Central memory CD4-positive, alpha-beta T cell (primary cell): ENCODE data around the gene TBC1D9.
"Not testable (repeated sequence)": the region's sequence is repeated elsewhere in the genome, so short reads cannot be mapped to it uniquely, and the experiment has no call there.

Experiments
- DNase-seq: peaks from one replicate; pipeline ENCODE4 v3.0.0; 2022

TBC1D9 gene

DNA sequence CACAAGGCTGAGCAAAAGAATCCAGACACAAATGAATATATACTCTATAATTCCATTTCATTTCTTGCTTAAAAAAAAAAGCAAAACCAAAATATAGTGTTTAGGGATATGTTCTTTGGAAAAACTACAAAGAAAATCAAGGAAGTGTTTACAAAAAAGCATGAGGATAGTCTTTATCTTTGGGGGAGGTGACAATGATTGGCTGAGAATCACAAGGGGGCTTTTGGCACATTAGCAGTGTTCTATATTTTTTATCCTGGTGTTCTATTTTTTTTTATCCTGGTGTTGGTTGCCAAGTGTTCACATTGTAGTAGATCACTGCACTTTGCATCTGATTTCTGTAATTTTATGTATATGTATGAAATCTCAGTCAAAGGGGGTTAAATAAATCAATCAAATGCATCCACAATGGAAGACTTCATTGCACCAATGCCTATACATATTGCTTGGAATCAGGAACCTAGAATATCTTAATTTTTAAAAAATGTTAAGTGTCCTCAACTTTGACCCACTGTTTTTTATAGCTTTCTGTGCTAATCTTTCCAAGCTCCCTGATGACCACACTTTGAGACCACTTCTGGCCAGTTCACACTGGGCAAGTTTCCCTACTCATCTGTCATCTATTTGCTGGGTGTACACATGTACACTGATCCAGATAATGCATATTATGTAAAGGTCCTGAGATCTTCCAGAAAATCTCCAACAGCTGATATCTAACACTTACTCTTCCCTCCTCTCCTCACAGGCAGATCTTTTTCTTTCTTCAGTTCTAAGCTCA lies 3.7 kb downstream of the TBC1D9 start:
- no peak for DNase-seq

DNA sequence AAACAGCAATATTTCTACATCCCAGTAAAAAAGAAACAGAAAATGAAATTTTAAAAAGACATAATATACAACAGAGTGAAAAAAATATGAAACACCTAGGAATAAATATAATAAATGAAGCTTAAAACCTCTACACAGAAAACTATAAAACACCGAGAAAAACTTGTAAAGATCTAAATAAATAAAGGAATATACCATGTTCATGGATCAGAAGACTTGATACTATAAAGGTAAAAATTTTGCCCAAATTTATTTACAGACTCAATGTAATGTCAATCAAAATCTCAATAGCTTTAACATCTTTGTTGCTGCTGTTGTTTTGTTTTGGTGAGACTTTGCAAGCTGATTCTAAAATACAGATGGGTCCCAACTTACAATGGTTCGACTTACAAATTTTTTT lies 5.7 kb downstream of the TBC1D9 start:
- no peak for DNase-seq

DNA sequence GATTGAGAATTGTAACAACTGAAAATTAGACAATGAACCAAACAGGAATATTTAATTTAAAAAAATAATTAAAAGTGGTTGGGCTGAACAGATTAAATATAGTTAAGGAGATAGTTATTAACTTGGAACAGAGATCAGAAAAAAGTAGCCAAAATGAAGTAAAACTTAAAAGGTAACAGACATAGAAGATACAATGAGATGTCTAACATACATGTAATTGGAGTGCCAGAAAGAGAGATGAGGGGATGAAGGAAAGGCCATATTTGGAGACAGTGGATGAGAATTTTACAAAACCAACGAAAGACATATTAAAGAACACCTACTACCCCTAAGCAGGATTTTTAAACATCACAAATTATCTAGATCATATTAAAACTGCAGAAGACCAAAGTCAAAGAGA lies 8.0 kb downstream of the TBC1D9 start:
- no peak for DNase-seq

DNA sequence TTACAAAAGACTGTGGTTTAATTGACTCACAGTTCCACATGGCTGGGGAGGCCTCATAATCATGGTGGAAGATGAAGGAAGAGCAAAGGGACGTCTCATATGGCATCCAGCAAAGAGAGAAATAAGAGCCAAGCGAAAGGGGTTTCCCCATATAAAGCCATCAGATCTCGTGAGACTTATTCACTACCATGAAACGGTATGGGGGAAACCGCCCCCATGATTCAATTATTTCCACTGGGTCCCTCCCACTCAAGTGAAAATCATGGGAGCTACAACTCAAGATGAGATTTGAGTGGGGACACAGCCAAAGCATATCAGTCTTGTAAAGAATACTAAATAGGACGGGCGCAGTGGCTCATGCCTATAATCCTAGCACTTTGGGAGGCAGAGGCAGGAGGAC lies 9.6 kb downstream of the TBC1D9 start:
- DNase-seq, result not testable (repeated sequence)

DNA sequence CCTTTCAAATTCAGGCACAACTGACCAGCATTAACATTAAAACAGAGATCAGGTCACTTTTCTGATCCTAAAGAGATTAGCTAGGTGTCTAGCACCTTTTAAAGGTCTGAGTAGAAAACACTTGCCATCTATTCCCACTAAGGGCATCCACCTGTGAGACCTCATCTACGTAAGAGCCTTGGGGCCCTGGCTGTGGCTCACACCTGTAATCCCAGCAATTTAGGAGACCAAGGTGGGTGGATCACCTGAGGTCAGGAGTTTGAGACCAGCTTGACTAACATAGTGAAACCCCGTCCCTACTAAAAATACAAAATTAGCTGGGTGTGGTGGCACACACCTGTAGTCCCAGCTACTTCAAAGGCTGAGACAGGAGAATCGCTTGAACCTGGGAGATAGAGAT lies 11.8 kb downstream of the TBC1D9 start:
- no peak for DNase-seq

DNA sequence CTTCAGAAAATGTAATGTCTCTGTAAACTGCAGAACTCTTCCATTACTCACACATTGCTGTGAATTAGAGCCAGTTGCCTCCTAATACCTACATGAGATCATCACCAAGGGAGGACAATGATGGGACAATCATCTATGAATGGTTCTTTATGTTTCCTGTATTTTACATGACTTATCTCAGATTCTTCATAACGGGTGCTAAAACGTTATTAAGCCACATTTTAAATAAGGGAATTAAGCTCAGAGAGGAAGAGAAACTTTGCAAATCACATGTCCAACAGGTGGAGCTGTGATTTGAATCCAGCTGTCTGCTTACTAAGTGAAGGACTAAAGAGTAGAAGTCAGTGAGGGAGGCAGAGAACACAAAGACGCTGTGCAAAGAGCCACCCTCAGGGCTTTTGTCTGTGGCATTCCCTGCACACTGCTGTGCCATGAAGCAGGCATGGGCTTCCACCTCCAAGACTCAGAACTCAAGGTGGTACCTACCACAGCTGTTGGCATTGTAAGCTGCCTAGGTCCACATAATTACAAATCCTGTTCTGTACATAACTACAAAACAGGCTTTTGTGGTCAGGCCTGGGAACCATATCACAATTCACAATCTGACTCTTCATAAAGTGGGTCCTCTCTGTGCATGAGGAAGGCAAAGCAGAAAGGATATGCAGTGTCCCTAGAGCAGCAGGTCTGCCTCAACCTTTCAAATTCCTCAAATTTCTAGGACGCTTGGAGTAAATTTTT lies 12.8 kb downstream of the TBC1D9 start:
- DNase-seq, result no peak

DNA sequence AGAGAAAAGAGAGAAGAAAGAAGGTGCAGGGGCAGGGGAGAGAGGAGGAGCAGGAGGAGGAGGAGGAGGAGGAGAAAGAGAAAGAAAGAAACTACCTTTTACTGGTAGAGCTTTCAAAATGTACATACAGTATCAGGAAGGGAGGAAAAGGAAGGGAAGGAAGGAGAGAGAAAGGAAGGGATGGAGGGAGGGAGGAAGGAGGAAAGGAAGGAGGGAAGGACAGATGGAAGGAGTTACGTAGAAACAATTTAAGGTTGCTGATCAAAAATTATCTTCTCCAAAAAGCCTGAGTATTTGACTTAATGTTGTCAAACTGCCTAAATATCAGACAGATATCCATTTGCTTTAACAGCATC lies 13.4 kb downstream of the TBC1D9 start:
- DNase-seq, result no peak

DNA sequence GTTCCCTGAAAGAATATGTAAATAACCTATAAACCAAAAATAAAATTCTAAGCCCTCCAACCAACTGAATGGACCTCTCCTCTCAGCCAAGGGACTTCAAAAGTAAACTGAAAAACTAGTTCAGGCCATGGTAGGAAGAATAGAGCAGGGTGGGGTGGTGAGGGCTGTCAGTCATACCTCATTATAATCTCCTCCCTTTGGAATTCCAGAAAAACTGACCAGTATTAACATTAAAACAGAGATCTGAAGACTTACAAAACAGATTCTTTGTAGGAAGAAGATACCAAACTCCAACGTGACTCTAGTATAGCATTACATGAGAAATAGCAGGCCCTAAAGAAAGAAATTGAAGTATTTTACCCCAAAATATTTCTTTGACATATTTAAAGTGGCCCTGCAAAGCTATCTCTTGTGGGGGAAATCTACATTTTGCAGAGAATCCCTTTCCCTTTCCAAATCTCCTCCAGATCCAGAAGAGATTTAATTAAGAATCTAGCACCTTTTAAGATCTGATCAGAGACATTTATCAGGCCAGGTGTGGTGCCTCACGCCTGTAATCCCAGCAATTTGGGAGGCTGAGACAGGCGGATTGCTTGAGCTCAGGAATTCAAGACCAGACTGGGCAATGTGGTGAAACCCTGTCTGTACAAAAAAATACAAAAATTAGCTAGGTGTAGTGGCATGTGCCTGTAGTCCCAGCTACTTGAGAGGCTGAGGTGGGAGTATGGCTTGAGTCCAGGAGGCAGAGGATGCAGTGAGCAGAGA lies 15.1 kb downstream of the TBC1D9 start:
- no peak for DNase-seq

DNA sequence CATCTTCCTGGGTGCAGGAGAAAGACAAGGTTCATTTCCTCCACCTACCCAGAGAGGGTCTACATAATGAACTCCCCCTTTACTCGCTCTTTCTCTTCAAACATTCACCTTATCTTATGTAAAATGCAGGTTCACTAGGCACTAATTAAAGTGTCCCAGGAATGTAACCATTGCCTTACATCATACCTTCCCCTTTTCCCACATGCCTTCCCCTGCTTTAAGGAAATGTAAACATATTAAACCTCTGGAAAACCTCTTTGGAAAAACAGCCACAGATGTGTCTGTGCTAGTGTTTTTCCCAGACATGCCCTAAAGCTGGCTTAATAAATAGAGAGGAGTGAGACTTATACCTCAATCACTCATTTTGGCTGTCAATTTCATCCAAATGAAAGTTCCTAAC lies 15.8 kb downstream of the TBC1D9 start:
- DNase-seq, result no peak

DNA sequence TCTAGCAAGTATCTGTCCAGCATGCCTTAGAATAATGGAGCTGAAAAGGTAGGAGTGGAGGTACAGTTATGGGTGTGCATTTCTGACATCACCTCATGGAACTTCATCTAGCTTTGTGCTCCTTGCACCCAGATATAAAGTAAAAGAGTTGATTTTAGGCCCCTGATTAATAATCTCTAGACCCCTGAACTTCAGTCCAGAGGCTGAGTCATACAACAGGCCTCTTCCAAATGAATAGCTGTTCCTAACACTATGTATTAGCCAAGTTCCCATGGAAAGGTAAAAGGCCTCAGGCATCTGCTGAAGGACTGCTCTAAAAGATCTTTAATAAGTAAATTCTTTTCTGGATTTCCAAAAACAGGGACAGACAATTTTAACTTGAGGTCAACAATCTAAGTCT lies 16.2 kb downstream of the TBC1D9 start:
- no peak for DNase-seq

DNA sequence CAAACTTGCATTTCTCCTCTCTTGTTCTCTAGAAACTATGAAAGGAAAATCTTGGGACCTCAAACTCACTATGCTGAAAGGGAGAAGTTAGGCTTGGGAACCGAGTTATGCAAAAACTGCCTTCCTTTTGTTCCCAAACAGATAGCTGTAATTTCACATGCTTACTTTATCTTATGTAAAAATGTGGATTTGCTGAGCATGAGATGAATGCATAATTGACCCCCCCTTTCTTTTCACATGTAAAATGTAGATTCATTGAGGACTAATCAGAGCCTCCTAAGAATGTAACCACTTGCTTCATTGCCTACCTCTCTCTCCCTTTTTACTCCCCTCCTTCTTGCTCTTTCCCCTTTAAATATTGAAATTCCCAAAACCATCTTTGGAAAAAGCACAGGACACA lies 18.0 kb downstream of the TBC1D9 start:
- DNase-seq, result no peak

DNA sequence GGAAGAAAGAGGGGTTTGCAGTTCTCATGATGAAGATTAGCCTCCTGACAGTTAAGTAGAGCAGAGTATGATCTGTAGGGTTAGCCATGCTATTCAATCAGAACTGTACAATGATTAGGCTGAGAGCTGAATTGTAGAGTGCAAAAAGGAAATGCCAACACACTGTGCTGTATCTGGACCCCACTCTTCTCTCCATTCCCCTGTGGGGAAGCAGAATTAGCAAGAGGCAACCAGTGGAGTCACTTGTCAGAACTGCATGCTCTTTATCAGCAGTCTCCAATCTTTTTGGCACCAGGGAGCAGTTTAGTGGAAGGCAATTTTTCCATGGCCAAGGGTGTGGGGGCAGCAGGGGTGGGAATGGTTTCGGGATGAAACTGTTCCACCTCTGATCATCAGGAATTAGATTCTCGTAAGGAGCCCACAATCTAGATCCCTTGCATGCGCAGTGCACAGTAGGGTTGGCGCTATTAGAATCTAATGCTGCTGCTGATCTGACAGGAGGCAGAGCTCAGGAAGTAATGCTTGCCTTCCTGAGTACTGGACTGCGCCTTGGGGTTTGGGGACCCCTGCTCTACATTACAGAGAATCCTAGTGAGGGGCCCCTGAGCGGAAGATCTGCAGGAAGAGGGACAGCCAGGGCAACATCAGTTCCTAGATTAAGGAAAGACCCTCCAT lies 19.4 kb downstream of the TBC1D9 start:
- no peak for DNase-seq

DNA sequence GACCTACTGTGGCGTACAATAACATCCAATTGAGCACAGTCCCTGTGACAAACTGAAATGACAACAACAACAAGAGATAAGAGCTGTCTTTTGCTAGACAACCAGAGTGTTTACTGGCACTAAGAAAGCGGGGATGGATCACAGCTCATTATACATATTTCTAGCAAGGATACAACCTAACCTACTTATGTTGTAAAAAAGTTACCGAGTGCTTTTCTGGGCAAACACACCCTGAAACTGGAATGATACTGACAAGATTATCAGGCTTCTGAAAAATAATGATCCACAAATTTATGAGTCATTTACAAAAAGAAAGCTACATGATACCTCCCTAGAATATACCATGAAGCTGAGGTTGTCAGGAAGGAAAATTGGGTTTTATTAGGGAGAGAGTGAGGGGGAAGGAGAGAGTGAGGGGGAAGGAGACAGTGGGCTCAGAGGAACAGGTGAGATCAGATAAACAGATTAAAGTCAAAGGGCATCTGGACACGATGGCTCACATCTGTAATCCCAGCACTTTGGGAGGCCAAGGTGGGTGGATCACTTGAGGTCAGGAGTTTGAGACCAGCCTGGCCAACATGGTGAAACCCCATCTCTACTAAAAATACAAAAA lies 20.3 kb downstream of the TBC1D9 start:
- no peak for DNase-seq

DNA sequence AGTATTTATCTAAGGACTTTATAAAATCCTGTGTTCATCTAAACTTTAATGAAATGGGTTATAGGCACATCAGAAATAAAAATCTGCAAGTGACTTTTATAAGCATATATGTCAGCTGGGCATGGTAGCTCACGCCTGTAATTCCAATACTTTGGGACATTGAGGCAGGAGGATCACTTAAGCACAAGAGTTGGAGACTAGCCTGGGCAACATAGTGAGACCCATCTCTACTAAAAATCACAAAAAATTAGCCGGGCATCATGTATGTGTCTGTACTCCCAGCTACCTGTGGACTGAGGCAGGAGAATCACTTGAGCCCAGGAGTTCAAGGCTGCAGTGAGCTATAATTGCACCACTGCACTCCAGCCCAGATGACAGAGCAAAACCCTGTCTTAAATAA lies 20.9 kb downstream of the TBC1D9 start:
- no peak for DNase-seq

DNA sequence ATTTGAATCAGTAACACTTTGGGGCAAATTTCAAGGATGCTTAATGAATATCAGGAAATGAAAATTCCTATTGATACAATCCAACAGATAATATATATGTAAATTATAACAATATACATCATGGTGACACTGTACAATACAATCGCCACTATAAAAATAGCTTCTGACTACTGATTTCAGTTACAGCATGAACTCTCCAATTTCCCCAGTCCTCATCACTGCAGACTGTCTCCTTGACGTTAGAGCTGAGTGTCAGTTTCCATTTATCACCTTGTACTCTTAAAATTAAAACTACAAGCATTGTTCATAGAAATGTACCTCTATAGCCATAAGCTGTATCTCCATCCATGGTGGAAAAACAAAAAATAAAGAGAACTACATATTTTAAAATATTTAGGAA lies 23.4 kb downstream of the TBC1D9 start:
- no peak for DNase-seq

DNA sequence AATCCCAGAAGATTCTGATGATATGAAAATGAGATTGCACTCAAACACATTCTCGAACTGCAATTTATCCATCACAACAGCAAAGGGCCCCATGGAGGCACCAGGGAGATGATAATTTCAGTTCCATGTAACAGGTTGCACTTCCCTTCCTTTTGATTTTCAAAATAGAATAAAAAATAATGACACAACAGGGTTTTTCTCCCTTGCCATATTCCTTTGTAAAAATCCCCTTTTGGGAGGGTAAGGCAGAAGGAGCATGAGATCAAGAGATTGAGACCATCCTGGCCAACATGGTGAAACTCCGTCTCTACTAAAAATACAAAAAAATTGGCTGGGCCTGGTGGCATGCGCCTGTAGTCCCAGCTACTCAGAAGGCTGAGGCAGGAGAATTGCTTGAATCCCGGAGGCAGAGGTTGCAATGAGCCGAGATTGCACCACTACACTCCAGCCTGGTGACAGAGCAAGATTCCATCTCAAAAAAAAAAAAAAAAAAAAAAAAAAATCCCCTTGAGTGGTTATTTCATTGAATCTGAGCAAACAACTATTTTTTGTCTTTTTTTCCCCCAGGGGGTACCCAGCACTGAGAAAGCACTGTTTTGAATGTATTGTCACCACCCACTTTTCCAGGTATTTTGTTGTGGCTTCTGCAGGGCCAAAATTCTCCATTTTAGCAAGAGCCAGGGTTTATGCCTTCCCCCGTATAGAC lies 26.7 kb downstream of the TBC1D9 start:
- DNase-seq, result no peak

DNA sequence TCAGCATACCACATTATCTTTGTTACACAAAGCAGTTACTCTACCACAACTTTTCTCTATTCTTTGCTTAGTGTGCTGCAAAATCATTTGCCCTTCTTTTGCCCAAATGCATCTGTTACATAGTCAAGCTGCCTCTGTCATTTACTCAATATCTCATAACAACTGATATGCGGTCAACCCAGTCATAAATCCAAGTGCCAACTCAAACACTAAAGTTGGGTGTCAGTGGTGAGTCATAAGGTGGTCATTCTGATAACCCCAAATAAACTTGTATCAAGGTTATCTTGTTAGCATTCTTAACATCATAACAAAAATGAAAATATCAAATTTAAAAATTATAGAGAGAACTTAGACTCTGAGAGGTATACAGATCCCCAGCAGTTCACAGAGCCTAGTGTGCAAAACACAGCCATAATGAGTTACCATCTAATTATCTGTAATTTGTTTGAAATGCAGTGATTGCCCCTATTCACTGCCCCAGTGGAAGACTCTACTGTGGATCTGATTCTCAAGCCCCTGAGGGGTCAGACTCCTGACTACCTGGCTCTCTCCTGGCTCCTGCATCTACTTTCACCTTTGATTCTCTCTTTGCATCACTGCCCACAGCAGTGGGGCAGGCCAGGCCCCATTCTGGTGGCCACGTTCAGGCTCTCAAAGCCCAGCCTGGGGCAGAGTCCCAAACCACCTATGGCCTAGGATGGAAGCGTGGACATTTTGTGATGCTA lies 29.2 kb downstream of the TBC1D9 start:
- no peak for DNase-seq

DNA sequence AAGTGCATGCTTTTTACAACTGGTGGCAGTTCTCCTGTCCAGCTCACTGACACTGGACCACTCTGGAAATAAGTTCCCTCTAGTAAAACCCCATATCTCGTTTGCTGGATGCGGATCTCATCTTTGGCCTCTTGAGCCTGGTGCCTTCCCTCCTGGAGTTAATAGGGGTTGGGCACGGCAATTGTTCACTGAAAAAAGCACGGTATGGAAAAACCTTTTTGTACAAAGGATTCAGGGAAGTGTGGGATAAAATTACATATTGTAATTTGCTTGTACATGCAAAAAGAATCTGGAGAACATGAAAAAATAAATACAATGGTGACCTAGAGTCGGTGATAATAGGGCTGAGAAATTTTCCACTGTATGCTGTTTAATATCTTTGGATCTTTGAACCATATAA lies 30.6 kb downstream of the TBC1D9 start:
- no peak for DNase-seq

DNA sequence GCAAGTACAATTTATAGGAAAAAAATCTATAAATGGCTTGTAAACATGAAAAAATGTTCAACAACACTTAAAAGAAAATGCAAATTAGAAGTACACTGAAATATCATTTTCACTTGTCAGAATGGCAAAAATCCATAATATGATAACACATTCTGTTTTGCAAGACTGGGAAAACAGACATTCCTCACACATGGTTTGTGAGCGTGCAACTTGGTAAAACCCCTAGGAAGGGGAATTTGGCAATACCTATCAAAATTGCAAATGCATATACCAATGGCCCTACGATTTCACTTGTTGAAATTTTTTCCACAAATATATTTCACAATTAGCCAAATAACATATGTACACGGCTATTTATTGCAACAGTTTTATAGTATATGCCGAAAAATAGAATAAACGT lies 31.4 kb downstream of the TBC1D9 start:
- no peak for DNase-seq

DNA sequence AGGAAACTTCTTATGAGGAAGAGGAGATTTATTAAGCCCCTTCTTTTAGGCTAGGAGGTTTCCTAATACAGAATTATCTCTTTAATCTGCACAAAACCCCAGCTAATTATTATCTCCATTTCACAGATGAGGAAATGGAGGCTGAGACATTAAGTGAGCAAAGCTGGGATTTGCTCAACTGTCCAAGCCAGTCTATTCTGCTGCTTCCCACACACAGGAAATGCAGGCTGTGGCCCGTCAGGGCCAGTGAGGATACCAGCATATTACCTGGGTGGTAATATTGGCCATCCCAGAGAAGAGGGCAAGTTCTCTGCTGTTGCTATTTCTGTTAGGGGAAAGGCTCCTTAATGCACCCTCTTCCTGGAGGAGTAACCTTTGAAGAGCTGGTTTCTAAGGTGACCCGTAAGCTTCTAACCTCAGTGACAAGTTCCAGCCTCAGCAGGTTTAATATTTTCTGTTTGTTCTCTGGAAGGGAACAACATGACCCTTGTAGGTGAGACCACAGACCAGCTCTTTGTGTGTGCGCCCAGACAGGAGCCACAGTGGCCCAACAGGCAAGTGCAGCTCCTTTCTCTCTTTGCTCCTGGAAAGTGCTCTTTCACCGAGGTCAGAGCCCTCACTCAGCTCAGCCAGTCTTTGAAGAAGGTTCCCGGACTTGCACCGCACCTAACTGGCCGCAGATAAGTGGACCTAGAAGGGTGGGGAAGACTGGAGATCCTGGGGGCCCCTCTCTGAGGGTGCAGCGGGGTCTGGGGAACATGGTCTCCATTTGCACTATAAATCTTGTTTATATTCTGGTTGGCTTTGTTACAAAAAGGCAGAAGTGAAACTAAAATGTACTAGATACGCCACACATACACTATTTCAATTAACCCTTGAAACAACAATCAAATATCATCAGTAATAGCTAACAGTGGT lies 35.5 kb downstream of the TBC1D9 start:
- no peak for DNase-seq
